ENCODE data around the gene DUSP6.
A peak's percentile ranks its signal among the peaks of the same experiment; 100 is the strongest.

DUSP6 gene, protein sequence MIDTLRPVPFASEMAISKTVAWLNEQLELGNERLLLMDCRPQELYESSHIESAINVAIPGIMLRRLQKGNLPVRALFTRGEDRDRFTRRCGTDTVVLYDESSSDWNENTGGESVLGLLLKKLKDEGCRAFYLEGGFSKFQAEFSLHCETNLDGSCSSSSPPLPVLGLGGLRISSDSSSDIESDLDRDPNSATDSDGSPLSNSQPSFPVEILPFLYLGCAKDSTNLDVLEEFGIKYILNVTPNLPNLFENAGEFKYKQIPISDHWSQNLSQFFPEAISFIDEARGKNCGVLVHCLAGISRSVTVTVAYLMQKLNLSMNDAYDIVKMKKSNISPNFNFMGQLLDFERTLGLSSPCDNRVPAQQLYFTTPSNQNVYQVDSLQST

DNA sequence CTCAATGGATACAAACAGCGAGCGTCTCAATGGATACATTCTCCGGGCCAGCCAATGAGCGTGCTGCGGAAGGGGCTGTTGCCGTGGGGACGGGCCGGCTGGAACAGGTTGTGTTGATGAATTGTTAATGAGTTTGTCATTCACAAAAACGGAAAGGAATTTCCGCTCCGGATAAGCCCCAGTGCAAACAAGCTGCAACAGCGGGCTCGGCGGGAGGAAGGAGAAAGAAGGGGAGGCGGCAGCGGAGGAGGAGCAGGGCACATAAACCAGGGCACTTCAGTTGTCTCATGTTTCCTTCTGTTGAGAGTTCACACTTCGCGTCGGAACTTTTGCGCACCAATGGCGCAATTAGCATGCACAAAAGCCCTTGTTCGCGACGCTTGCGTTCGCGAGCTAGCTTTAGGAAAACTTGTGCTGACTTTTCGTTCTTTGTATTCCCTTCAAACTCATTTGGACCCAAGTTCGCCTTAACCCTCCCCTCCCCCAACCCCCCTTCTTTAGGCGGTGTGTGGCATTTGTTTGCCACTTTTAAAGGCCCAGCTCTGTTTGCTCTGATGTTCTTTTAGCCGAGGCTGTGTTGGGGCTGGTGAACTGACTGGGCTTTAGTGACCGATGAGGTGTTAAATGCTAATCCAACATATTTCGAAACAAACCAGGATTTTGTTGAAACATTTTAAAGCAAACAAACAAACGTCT, at the start of gene DUSP6:
Gene DUSP6 (minus strand): TSS at position 10 of the 696 bp plus-strand sequence. CDS start 462 bp downstream, outside the sequence.
- DNase-seq: peak; percentile 96

- DNase-seq: no peak
Observed at GRCh38 chr12:89401433-89402058, 49.2 kb upstream of the DUSP6 start.

DNA sequence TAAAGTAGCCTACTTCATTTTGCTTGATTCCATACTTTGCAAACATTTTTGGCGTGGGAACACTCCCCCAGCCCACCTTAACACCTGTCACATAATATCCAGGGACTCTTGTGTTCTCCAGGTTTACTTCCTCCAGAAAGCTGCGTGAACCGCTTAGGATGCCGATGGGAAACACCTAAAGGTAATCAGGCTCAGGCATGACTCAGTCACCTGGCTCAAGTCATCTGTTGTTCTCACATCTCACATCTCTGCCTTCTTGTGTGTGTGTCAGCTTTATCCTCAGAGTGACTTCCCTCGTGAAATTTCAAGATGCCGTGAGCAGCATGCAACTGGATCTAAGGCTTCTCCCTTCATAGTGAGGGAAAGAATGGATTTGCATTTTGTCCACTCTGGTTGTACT, 48.1 kb upstream of the DUSP6 start:
- DNase-seq: no peak

DNA sequence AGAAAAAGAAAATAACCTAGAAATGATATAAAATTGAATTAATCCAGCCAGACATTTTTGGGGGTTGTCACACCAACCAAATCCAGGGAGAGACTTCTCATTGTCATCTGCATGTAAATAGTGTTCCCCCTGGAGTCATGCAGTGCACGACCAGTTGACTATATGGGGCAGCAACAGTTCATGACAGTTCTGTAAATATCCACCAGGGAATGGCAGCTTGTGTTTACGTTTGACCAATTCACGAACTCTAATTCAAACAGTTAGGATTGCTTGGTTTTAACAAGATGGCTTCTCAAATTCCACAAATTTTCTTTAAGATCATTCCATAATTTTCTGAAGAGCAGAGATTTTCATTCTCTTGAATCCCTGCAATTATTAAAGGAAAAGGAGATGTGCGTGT, 43.4 kb upstream of the DUSP6 start:
- no peak for DNase-seq

DNA sequence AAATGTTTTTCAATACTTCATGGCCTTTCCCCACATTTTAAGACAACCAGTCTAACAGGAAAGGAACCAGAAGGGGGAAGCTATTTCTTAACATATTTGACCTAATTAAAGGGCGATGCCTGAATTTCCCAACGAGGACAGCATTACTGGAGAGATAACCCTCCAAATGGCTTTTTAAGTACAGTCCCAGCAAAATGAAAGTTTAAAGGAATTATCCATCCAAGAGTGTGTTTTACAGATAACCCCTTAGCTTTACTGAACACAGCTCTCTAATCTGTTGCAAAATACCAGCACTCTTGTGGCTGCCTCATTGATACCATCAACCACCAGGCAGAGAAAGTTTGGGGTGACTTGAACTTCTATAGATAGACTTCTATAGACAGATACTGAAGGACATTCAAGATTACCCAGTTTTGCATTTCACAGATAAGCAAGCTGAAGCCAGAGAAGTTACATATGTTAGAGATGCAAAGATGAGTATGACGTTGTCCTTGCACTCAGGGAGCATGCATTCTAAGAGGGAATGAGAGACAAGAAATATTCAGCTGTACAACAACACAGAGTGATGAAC, 41.3 kb upstream of the DUSP6 start:
- DNase-seq: no peak

DNA sequence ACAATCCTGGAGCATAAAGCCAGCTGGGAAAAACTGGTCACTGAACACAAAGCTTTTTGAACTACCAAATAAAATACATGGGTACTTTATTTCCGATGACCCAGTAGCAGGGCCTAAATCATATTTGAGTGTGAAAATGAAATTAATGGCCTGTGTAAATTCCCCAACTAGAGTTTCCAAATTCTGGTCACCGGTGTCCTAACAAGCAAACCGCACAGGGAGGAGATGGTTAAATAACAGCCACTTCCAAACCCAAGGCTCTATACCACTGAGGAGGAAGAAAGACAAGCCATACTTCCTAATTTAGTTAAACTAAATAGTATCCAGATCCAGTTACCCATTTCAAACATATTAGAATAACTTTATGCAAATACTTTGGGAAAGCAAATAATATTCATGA, 40.1 kb upstream of the DUSP6 start:
- DNase-seq: no peak

DNA sequence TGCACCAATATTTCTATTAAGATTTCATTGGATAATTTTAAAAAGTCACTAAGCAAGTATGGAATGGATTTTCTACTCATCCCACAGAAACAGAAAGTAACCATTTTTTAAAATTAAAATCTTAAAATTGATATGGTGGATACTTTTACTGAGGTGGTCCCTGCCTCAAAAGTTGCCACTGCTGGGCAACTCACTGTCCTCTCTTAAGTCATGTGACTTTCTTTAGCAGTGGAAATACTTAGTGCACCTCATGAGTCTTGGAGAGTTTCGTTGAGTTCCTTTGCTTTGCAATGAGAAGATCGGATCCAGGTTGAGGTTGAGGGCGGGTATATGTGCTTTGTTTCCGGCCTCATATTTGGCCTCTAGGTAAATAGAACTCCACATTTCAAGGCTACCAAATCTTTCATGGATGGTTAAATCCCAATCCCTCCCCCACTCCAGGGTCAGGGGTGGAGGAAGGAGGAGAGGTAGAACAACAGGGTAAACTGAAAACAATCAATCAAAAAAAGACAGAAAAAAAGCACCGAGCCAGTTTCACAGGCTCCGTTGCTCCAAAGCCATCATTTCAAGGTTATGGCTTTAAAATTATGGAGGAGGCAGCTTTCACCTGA, 39.5 kb upstream of the DUSP6 start:
- no peak for DNase-seq

DNA sequence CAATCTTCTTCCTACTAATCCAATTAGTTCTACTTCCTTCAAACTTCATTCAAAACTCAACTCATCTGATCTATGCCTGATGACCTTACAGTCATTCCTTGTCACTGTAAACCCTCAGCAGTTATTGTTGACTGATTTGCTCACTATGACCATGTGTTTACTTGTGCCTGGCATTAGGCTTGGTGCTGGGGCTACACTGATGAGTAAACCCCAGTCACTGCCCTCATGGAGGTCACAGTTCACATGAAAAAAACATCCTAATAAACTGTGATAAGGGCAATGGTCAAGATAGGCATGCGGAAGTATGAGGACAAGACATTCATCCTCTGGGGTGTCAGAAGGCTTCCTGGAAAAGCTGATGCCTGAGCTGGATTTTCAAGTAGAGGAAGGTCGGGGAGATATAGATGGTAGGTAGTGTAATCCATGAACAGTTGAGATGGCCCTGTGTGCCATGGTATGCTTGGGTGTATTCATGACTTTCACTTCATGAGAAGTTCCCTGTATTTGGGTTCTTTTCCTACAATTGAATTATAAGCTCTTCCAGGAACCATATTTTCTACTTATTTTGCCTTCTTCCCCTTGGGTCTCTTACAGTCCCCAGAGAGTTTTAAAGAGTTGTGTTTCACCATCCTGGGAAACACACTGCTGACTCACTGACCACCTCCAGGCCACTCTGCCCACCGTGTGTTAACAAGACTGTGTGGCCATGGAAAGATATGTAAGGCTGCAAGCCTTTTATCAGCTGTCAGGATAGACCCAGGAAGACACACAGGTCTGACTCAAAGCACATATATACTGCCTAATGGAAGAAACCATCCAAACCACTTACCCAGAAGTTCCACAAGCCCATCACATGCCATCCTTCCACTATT, 38.7 kb upstream of the DUSP6 start:
- DNase-seq: no peak

DNA sequence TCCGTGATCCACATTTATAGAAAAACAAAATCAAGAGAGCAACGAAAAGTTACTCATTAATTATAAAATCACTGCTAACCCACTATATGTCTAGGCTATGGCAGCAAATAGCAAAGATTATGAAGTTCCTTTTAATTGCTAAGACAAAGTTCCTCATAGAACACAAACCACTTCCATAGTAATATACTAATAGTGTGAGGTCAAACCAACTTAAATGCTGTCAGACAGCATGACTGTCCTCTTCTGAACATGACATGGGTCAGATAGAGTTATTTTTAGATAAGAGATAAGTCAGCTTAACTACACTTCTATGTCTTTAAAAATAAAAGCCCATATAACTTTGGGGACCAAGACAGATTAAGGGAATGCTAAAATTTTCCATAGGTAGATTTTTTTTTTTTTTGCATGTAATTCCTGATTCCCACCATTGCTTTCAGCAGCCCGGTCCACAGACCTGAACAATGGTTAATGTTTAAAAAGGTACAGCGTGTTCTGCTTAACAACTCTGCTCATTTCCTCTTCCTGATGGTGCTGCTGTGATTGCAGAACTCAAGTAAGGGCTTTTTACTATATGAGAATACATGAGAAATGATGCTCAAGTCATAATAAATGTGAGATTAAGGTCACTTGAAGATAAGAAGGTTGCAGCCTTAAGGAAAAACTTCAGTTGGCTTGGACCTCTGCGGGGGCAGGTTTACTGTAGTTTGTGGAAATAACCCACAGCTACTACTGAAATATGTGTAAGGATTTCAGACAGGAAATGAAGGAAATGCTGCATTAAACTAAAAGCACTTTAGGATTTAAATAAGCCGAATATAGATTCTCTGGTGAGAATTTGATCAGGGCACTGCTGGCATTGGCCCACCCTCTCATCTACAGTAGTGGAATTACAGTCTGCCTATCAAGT, 37.7 kb upstream of the DUSP6 start:
- DNase-seq: no peak

DNA sequence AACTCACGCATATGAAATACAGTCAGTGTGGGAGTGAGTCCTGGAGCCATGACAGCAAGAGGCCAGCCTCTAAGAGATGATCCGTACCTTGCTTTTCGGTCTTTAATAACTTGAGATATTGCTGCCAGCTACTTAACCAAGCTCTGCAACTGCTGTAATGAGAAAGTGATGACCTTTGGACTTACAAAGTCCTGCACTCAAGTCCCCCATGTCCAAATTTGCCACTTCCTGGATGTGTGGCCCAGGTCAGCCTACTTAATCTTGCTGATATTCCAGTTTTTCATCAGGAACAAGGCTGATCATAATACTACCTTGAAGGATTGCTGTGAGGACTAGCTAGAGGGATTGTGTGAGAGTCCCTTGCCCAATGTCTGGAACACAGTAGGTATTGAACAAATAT, 33.8 kb upstream of the DUSP6 start:
- no peak for DNase-seq

GRCh38 chr12:89384807-89385206, 32.5 kb upstream of the DUSP6 start:
- DNase-seq: no peak

- DNase-seq: no peak
Observed at GRCh38 chr12:89384050-89384758, 31.9 kb upstream of the DUSP6 start.

DNA sequence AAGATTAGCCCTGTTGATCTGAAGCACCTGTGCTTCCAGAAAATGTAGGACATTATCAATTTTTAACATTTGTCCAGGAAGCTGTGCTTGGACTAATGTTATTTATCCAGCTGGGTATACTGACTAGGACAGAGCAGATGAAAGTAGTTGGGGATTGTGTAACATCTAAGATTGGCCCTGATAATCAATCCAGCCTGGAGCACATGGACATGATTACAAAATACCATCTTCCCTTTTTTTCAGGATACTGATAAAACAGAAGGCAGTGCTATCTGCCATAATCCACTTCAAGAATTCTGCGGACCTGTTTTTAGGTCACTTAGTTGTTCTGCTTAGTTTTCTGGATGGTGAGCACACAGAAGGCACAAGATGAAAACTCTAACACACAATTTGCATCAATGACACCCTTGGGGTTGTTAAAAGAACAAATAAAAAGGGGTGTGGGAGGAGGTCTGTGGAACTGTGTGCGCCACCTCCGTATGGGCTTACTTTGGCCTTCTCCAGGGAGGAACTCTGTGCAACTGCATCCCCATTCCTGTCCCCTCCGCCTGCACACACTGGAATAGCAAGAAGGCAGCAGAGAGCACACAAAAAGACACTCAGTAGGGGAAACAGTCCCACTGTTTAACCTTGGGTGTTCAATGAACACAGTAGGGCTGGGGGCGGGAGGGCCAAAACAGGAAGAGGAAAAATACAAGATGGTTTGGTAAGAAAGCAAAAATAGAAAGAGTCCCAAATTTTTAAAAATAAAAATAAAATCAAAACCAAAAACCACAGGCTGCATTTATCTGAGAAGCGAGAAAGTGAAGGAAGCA, 31.1 kb upstream of the DUSP6 start:
- no peak for DNase-seq

DNA sequence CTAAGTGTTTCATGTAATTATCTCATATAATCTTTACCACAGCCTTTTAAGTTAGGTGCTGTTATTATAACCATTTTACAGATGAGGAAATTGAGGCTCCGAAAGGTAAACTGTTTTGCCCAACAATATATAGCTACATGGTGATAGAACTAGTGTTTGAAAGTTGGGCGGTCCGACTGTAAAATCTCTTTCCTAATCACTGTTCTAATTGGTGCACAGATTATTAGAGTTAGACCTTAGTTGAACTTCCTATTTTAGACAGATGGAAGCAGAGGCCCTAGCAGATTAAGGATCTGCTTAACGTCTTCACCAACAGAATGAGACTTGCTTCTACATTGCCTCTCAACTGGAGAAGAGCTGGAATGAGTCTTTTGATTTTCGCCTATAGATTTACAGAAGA, 30.0 kb upstream of the DUSP6 start:
- DNase-seq: no peak

- DNase-seq: no peak
Observed at GRCh38 chr12:89379839-89380467, 27.7 kb upstream of the DUSP6 start.

- DNase-seq: no peak
Observed at GRCh38 chr12:89379148-89379838, 27.0 kb upstream of the DUSP6 start.

DNA sequence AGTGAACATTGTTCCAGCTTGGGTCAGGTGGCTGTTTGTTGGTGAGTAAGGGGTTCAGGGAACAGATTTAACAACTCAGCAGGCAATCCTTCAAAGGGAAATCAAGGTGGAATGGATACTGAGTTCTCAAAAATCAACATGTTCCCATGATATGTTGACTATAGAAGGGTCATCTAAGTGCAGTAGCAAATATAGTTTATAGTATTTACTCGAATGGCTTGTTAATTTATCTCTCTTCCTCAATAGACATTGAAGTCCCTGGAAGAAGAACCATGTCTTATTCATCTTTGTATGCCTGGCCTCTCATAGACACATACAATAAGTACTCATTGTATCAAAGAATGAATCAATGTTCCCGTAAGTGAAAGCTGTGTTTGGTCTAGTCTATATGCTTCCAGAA, 24.5 kb upstream of the DUSP6 start:
- DNase-seq: no peak

DNA sequence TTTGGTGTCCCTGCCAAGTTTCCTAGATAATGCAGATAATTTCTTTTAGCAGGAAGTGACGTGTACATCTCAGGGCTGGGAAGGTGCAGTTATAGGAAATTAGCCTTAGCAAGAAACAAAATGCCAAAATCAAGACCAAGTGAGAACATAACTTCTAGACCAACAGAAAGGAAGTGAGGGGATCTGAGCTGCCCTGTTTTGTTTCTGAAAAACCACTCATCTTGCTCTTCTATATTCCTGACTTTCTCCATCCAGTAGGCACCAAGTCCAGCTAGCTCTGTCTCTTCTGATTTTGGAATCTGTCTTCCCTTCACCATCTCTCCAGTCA, 23.9 kb upstream of the DUSP6 start:
- no peak for DNase-seq
